Stimulated activated CD4-positive, alpha-beta T cell treated with anti-CD3 and anti-CD28 coated beads, Interleukin-1b, Interleukin-23, amount 100 ng/mL, for 24 hours (primary cell): ENCODE results near the gene MB.
A peak's percentile ranks its signal among the peaks of the same experiment; 100 is the strongest.
"Not testable (repeated sequence)": the region's sequence is repeated elsewhere in the genome, so short reads cannot be mapped to it uniquely, and the experiment has no call there.

ENCODE experiments used
- DNase-seq, 4 experiments: peaks; one replicate each; pipeline ENCODE4 v3.0.0-alpha.2; 2020; ENCODE audit warnings: low read depth in 4 of 4, low spot score in 1 of 4

Gene MB

GRCh38 chr22:35617137-35617755, at the start of gene MB:
Gene MB, minus strand, starts transcription at chr22:35617329. Its CDS starts 72 bp downstream, at chr22:35617257.
- DNase-seq = no peak

- DNase-seq = not testable (repeated sequence)
Measured at GRCh38 chr22:35666699-35667098, 49.6 kb upstream of the MB start.

GRCh38 chr22:35664955-35665587, 47.9 kb upstream of the MB start:
- DNase-seq = no peak

GRCh38 chr22:35663371-35663770, 46.2 kb upstream of the MB start:
- DNase-seq = no peak

GRCh38 chr22:35662914-35663313, 45.8 kb upstream of the MB start:
- DNase-seq = no peak

- no peak for DNase-seq
Measured at GRCh38 chr22:35661464-35661863, 44.3 kb upstream of the MB start.

GRCh38 chr22:35660291-35661127, 43.4 kb upstream of the MB start:
- DNase-seq = peak in 1 of 4 experiments; percentile 21

GRCh38 chr22:35657571-35658312, 40.6 kb upstream of the MB start:
- DNase-seq = no peak

GRCh38 chr22:35656284-35656752, 39.2 kb upstream of the MB start:
- no peak for DNase-seq

- DNase-seq = no peak
Measured at GRCh38 chr22:35653824-35654223, 36.7 kb upstream of the MB start.

- DNase-seq = no peak
Measured at GRCh38 chr22:35651085-35651484, 34.0 kb upstream of the MB start.

GRCh38 chr22:35649636-35650250, 32.6 kb upstream of the MB start:
- no peak for DNase-seq

- DNase-seq = no peak
Measured at GRCh38 chr22:35649026-35649553, 32.0 kb upstream of the MB start.

- DNase-seq = peak in 2 of 4 experiments; percentile 39
Measured at GRCh38 chr22:35648066-35649025, 31.2 kb upstream of the MB start, which contains the start of gene APOL6. Gene APOL6, plus strand, starts transcription at chr22:35648446. Its CDS starts 7,980 bp downstream, at chr22:35656426.

GRCh38 chr22:35645646-35646045, 28.5 kb upstream of the MB start:
- DNase-seq = no peak

GRCh38 chr22:35643991-35644390, 26.9 kb upstream of the MB start:
- no peak for DNase-seq

GRCh38 chr22:35642305-35642741, 25.2 kb upstream of the MB start:
- no peak for DNase-seq

GRCh38 chr22:35641494-35642120, 24.5 kb upstream of the MB start:
- no peak for DNase-seq

GRCh38 chr22:35638410-35638809, 21.3 kb upstream of the MB start:
- DNase-seq = no peak
